Stimulated activated CD4-positive, alpha-beta T cell treated with anti-CD3 and anti-CD28 coated beads, Interleukin-1b, Interleukin-23, amount 100 ng/mL, for 1 hour (primary cell): ENCODE data around the gene TBC1D8.

Source experiments
- DNase-seq, 2 donors: peaks; one replicate each; pipeline ENCODE4 v3.0.0-alpha.2; 2020; ENCODE audit warnings: low read depth in 2 of 2

The TBC1D8 gene

GRCh38 chr2:101111917-101112771 lies 39.0 kb downstream of the TBC1D8 start:
- no peak for DNase-seq

DNA sequence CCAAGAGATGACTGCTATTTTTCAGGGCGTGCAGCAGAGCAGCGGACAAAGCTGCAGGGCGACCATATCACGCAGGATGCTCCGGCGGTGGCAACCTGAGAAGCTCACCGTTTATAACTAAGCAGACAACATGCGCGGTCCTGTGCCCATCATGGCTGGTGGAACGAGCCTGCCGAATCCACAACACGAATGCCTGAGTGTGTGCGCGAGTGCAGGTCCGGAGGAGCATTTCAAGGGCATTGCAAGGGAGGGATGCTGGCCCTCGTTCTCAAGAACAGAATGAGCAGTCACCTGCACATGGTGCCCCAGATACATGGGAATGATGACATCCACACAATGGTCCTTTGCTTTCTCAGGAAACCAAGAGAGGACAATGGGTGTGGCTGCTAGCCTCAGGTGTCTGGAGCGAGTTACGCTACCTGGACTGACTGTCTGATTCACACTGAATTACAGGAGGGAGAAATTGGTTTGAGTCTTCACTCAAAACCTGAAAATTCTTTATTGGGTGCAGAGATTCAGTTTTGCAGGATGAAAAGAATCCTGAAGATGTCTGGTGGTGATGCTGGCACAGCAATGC lies 39.8 kb downstream of the TBC1D8 start:
- DNase-seq, result no peak

DNA sequence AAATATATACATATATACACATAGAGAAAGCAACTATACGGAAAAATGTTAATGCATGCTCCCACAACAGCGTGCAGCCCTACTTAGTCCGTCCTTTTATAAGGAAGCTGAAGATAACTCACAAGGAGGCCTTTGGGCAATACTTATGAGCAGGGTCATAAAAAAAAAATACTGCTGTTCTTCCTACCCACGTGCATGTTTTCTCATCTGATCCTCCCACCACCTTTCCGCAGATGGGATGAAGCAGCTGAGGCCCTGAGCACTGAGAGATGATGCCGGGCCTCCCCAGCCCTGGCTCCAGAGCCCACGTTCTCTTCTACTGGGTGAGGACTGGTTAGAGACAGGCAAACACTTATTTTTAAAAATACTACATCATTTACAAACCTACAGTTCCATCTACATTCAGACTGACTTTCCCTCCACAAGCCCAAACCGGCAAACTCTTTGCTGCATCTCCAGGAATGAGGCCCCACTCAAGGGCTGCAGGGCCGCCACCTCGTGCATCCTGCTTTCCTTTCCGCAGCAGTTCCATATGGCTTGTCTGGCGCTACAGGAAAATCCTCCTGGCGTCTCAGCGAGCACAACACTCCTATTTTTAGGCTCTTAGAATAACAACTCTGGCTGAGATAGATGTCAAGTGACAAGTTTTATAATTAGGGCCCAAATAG lies 41.6 kb downstream of the TBC1D8 start:
- DNase-seq, result no peak

GRCh38 chr2:101108357-101108756 lies 42.8 kb downstream of the TBC1D8 start:
- no peak for DNase-seq

DNA sequence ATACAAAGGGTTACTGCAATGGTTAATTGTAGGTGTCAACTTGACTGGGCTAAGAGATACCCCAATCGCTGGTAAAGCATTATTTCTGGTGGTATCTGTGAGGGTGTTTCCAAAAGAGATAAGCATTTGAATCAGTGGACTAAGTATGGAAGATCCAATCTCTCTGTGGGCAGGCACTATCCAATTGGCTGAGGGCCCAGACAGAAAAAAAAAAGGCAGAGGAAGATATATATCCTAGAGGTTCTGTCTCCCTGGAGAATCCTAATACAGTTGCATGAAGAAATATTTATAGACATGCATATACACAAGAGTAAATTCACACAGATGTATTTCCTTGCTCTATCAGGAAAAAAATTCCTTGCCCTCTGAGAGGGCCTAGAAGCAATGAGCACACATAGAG lies 43.9 kb downstream of the TBC1D8 start:
- DNase-seq, result no peak

- DNase-seq, result no peak
Observed at GRCh38 chr2:101106453-101107181, 44.6 kb downstream of the TBC1D8 start.

- no peak for DNase-seq
Observed at GRCh38 chr2:101105654-101106053, 45.5 kb downstream of the TBC1D8 start.

- no peak for DNase-seq
Observed at GRCh38 chr2:101097638-101098037, 53.5 kb downstream of the TBC1D8 start.

DNA sequence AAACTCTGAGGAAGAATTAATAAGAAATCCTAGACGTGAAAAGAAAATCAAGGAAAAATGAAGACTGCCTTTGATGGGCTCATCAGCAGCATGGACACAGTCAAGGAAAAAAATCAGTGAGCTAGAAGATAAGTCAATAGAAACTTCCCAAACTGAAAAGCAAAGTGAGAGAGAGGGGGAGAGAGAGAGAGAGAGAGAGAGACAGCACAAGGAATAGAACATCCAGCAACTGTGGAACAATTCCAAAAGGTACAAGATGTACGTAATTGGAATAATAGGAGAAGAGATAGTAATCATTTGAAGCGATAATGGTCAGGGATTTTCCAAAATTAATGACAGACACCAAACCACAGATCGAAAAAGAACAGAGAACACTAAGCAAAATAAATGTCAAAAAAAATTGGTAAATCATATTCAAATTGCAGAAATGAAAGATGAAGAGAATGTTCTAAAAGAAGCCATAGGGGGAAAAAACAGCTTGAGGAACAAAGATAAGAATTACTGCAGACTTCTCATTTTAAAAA lies 54.5 kb downstream of the TBC1D8 start:
- DNase-seq, result no peak

- no peak for DNase-seq
Observed at GRCh38 chr2:101094351-101094750, 56.8 kb downstream of the TBC1D8 start.

DNA sequence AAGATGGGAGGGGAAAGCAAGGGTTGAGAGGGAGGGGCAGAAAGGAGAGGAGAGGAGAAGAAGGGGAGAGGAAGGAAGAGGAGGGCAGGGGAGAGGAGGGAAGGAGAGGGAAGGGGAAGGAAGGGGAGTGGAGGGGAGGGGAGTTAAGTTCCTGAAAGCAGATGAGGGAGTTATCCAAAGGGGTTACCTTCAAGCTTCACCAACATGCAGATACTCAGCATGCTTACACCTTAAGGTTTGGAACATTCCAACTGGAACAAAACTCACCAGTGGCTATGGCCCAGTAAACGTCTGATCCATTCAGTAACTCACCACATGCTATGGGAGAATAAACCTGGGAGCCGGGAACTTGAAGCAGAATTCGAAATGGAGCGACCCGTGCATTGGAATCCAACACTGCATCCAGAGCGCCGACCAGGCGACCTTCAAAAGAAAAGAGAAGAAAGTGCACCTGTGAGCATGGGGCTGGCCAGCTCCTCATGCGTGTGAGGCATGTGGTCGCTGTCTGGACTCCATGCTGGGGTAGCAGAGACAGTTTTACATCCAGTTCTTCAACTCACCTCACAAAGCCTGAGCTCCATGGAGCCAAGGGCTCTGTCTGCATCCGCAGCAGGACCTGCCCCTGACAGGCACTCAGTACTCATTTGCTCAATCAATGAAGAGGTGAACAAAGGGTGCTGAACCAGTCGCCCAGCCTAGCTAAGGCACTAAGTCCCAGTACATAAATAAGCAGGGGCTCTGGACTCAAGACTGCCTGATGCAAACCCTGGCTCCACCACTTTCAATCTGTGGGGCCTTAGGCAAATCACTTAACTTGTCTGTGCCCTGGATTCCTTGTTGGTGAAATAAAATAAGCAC lies 61.0 kb downstream of the TBC1D8 start:
- DNase-seq, result no peak

DNA sequence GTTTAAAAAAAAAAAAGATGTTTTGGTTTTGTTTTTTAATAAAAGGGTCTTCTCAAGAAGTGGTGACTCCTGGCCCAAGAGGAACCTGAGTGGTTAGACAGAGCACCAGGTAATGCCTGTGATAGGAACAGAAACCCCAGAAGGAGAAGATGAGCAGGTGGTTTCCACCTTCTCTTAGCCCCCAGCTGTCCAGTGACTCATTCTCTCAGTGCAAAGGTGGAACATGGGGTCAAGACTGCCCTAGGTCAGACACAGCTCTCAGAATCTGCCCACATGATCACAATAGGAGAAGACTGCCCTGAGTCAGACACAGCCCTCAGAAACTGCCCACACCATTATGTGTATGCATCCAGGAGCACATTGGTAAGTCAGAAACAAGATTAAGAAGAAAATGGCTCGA lies 61.8 kb downstream of the TBC1D8 start:
- DNase-seq, result no peak

- no peak for DNase-seq
Observed at GRCh38 chr2:101087638-101088037, 63.5 kb downstream of the TBC1D8 start.

- no peak for DNase-seq
Observed at GRCh38 chr2:101083613-101084012, 67.6 kb downstream of the TBC1D8 start.

DNA sequence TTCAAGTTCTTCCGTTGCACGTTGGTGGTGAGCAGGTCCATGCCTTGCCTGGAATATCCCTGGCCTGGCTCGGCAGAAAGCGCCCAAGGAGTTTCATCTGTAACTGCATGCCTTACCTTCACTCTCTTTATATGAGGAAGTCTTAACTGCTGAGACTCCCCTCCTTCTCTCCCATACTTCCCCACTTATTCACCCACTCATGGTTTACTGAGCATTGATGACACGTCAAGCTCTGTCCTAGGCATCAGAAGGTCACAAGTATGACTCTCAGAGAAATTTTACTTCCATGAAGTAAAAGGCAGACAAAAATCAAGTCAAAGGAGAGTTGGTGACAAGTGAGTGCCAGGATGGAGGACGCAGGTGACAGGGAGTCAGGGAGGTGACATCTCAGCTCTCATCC lies 68.2 kb downstream of the TBC1D8 start:
- no peak for DNase-seq

- no peak for DNase-seq
Observed at GRCh38 chr2:101081375-101081907, 69.7 kb downstream of the TBC1D8 start.

GRCh38 chr2:101080211-101081068 lies 70.7 kb downstream of the TBC1D8 start:
- no peak for DNase-seq

DNA sequence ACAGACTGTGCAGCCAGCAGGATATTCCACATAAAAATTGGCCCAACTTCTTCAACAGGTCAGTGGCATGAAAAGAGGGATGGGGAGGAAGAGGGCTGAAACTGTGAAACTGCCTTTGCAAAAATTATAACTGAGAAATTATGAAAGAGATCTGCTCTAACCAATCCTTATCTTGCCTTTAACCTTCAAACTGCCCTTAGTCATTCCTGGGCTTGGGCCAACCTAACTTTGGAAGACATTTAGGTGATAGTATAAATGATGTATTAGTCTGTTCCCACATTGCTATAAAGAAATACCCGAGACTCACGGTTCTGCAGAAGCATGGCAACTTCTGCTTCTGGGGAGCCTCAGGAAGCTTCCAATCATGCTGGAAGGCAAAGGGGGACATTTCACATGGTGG lies 74.6 kb downstream of the TBC1D8 start:
- no peak for DNase-seq

DNA sequence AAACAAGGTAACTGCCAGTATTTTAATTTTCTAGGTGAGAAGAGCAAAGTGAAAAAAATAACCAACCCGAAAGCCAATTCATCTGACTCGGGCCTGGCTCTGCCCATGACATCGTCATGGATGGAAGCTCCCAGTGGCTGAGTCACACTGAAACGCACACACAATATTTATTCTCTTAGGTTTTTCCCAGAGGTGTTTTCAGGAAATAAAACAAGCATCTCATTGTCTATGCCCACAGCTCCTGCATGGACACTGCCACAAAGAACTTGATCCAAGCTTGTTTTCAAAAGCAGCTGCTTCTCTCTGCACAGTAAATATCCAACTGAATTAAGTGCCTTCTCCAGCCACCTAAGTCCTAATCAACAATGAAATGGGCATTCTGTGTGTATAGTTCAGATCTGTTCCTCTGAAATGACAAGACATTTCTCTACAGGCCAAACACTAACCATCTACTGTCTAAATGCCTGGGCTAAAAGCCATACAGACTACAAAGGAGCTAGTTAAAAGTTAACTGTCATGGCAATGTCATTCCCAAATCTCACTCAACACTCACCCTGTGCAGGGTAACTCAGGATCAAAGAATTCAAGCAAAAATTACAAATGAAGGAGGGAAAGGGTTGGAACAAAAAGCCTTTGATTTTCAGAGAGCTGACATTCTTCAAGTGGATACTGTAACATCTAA lies 86.2 kb downstream of the TBC1D8 start:
- DNase-seq, result no peak
